ENCODE results near the gene SAA1. TPM values are rescaled to one million over a fixed set of nuclear protein-coding genes. Genes with fewer than 3 reads are reported as not detected.
A peak's percentile ranks its signal among the peaks of the same experiment; 100 is the strongest.

The SAA1 gene
- total and polyA plus RNA-seq, 2 donors from 2014 or later, result 6.4 to 192 TPM

DNA sequence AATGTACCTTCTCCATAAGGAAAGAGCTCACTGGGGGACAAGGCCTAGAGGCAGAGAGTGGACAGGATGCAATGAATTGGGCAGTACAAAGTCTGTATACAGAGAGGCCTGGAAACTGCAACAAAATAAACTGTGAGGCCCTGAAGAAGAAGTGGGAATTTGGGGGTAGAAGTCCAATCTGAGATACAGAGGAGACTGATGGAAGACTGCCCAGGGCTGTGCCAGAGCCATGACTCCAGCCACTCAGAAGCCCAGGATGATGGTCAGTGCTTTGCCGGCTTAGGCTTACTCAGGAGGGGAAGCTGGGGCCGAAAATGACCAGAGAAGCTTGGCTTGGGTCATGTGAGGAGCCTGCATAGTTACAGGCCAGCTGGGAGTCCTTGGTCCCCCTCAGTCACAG is 35.2 kb upstream of the SAA1 start:
- DNase-seq, result no peak
- Histone ChIP-seq H3K27ac (ENCODE audit: low read depth in 2 of 2, low read length in 2 of 2) (no peak overlapping the region), H3K4me1 (ENCODE audit: control insufficient read depth in 2 of 3, insufficient read depth in 2 of 3, low read depth in 1 of 3, low read length in 3 of 3) (no peaks in the 10 kb centered on the region), H3K27me3 (ENCODE audit: control insufficient read depth, insufficient read depth, low read length) (no peaks in the 10 kb centered on the region), H3K4me3 (ENCODE audit: low read length in 3 of 3) (no peak overlapping the region), H3K9me3 (ENCODE audit: control insufficient read depth in 2 of 3, insufficient read depth in 1 of 3, low read length in 3 of 3) (no peaks in the 10 kb centered on the region), H3K36me3 (ENCODE audit: control insufficient read depth in 2 of 3, insufficient read depth in 3 of 3, low read length in 3 of 3) (no peaks in the 10 kb centered on the region), H3K9ac (ENCODE audit: low read length in 3 of 3) (no peak overlapping the region)
- intact Hi-C loops (cut with DNase I), result no loop called here
- FAIRE-seq, result no peak
- TF ChIP-seq, protein P1, sequence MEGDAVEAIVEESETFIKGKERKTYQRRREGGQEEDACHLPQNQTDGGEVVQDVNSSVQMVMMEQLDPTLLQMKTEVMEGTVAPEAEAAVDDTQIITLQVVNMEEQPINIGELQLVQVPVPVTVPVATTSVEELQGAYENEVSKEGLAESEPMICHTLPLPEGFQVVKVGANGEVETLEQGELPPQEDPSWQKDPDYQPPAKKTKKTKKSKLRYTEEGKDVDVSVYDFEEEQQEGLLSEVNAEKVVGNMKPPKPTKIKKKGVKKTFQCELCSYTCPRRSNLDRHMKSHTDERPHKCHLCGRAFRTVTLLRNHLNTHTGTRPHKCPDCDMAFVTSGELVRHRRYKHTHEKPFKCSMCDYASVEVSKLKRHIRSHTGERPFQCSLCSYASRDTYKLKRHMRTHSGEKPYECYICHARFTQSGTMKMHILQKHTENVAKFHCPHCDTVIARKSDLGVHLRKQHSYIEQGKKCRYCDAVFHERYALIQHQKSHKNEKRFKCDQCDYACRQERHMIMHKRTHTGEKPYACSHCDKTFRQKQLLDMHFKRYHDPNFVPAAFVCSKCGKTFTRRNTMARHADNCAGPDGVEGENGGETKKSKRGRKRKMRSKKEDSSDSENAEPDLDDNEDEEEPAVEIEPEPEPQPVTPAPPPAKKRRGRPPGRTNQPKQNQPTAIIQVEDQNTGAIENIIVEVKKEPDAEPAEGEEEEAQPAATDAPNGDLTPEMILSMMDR (IDR thresholded peaks at IDR 0.05; ENCODE audit: borderline replicate concordance, extremely low read depth, insufficient read depth), result no peak

DNA sequence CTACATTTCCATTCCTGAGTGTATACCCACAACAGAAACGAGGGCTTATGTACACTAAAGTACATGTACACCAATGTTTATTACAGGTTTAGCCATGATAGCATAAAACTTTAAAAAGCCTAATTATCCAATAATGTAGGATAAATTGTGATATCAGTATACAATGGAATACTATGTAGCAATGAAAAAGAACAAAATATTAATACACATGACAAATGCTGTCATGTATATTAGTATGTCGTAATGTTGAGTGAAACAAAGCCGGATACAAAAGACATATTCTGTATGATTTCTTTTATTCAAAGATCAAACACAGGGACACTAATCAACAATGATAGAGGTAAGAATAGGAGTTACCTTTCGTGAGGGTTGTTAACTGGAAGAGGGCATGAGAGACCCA is 32.2 kb upstream of the SAA1 start:
- TF ChIP-seq, protein P1 (IDR thresholded peaks at IDR 0.05; ENCODE audit: borderline replicate concordance, extremely low read depth, insufficient read depth), result no peak
- FAIRE-seq (no peak), DNase-seq (no peak)
- no peak overlapping the region for H3K27ac ChIP-seq (ENCODE audit: low read depth in 2 of 2, low read length in 2 of 2)
- no peaks in the 10 kb centered on the region for H3K4me1 ChIP-seq (ENCODE audit: control insufficient read depth in 2 of 3, insufficient read depth in 2 of 3, low read depth in 1 of 3, low read length in 3 of 3)
- H3K9ac ChIP-seq (ENCODE audit: low read length in 3 of 3), result no peak overlapping the region
- H3K9me3 ChIP-seq (ENCODE audit: control insufficient read depth in 2 of 3, insufficient read depth in 1 of 3, low read length in 3 of 3), result no peaks in the 10 kb centered on the region
- H3K4me3 ChIP-seq (ENCODE audit: low read length in 3 of 3), result no peak overlapping the region
- intact Hi-C loops (cut with DNase I), result no loop called here
- H3K27me3 ChIP-seq (ENCODE audit: control insufficient read depth, insufficient read depth, low read length), result no peaks in the 10 kb centered on the region
- no peaks in the 10 kb centered on the region for H3K36me3 ChIP-seq (ENCODE audit: control insufficient read depth in 2 of 3, insufficient read depth in 3 of 3, low read length in 3 of 3)

DNA sequence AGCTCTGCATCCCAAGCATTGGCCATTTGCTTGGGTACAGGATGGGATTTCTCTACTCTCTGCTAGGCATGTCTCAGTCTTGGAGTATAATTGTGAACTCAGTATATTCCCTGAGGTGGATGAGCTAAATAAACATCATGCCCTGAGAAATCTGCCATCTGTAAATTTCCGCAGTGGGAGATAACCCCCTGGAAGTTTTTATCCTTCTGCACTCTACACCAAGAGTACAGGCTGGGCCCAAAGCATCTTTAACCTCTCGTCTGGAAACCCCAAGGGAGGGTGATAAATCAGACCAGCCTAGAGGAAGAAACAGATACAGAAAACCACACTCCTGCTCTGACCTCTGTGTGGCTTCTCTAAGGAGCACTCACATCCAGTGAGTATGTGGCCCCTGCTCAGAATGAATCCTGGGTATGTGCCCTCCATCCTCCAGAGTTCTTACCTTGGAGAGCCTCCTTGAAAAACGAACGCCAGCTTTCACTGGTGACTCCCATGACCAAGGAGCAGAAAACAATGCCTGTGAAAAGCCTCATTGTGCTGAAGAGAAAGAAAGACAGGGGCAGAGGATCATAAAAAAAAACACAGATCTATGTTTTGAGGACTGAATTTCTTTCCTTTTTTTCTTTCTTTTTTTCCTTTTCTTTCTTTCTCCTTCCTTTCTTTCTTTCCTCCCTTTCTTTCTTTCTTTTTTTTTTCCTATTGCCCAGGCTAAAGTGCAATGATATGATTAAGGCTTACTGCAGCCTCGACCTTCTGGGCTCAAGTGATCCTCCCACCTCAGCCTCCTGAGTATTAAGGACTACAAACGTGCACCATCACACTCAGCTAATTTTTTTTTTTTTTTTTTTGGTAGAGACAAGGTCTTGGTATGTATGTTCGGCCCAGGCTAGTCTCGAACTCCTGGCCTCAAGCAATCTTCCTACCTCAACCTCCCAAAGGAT is 30.4 kb upstream of the SAA1 start:
- Histone ChIP-seq H3K27ac (ENCODE audit: low read depth in 2 of 2, low read length in 2 of 2) (no peak overlapping the region), H3K27me3 (ENCODE audit: control insufficient read depth, insufficient read depth, low read length) (no peaks in the 10 kb centered on the region), H3K9me3 (ENCODE audit: control insufficient read depth in 2 of 3, insufficient read depth in 1 of 3, low read length in 3 of 3) (no peaks in the 10 kb centered on the region), H3K4me1 (ENCODE audit: control insufficient read depth in 2 of 3, insufficient read depth in 2 of 3, low read depth in 1 of 3, low read length in 3 of 3) (no peaks in the 10 kb centered on the region), H3K4me3 (ENCODE audit: low read length in 3 of 3) (no peak overlapping the region), H3K36me3 (ENCODE audit: control insufficient read depth in 2 of 3, insufficient read depth in 3 of 3, low read length in 3 of 3) (no peaks in the 10 kb centered on the region), H3K9ac (ENCODE audit: low read length in 3 of 3) (no peak overlapping the region)
- DNase-seq, result peak in 2 of 5 donors; percentile 19 to 25
- no peak for FAIRE-seq
- TF ChIP-seq, protein P1 (IDR thresholded peaks at IDR 0.05; ENCODE audit: borderline replicate concordance, extremely low read depth, insufficient read depth), result no peak
- intact Hi-C loops (cut with DNase I), result no loop called here
